Measurements from ENCODE around the gene OR2C3.

GRCh38 chr1:247557926-247558674 lies 21.9 kb upstream of the OR2C3 start:
- TF ChIP-seq EZH2 (IDR thresholded peaks at IDR 0.05) (no peak), POLR2AphosphoS5 (IDR thresholded peaks at IDR 0.05; ENCODE audit: borderline replicate concordance, low read depth, low read length) (no peak), FOXP2 (optimal IDR thresholded peaks at IDR 0.05; ENCODE audit: control extremely low read depth, extremely low read length, insufficient read depth) (no peak)
